T-helper 2 cell treated with Interferon-gamma antibody and Interleukin-4, amounts not matched to agents 100 ng/mL and 5 ng/mL, for 36 hours (primary cell): ENCODE measurements around the gene PLXND1. TPM values are rescaled to one million over a fixed set of nuclear protein-coding genes. Genes with fewer than 3 reads are reported as not detected.

Source experiments
- intact Hi-C: fragments of 100-400 bp; cut with micrococcal nuclease; formaldehyde crosslinking; loops from one replicate; pipeline ENCODE4 v1.15.1; 2023
- total RNA-seq: library from RNA; stranded (reverse); gene quantifications from 2 replicates; pipeline ENCODE4 v1.2.3, GENCODE V29; 2022

The PLXND1 gene
- total RNA-seq, 1 donor from 2014 or later: 1.6 TPM

DNA sequence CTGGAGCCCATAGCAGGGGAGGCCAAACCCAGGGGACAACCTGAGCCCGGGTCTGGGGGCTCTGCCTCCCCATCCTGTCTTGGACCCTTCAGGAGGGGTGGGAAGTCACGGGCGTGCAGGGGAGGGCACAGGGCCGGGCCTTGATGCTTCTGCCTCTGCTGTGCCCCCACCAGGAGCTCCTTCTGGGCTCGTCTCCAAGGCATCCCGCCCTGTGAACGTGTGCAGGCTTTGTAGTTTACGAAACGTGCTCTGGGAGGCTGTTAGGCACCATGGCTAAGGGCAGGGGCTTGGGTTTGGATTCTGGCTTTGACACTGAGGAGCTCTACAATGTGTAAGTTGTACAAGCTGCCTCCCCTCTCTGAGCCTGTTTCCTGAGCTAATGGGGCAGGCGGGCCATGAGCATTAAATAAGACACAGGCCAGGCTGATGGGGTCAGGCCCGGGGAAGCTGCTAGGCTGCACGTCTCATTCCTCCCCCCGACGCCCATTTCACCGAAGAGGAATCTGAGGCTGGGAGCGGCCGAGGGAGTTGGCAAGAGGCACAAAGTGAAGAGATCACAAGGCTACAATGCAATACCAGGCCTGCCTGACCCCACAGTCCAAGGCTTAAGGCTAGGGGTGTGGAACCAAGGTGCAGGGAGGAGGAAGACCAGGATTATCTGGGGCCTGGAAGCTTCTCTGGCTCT is 19.6 kb downstream of the PLXND1 start:
- intact Hi-C loops: no loop called here

- intact Hi-C loops: no loop called here
These were observed 20.4 kb downstream of the PLXND1 start for GRCh38 chr3:129585949-129586657.

- intact Hi-C loops: no loop called here
These were observed 21.8 kb downstream of the PLXND1 start for GRCh38 chr3:129584631-129585030.

DNA sequence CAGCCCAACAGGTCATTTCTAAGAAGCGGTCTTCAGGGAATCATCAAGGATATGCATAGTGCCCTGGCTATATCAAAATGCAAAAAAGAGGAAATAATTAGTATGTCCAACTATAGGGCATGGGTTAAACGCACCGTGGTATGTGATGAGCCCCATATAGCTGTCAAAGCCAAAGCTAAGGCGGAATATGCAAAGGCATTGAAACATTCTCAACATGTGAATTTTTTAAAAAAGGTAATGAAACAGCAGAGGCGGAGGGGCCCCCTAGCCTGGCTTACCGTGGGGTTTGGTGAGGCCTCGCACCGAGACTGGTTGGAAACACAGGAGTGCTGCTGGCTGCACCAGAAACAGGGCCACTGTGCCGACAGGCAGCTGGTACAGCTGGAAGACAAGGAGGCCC is 23.2 kb downstream of the PLXND1 start:
- intact Hi-C loops: no loop called here

DNA sequence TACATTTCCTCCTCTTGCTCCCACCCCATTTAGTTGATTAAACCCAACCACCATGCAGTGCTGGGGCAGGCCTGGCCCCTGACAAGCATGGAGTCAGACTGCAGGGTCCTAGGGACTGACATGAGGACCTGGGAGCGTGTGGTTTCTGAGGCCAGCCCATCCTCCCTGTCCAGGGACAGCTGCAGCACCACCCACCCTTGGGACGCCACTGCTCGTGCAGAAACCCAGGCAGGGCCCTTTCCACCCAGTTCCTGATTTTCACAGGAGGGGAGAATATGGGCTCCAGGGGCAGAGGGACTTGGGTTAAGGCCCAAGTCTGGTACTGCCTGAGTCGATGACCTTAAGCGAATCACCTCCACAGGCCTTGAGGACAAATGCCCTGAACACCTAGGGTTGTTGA is 23.7 kb downstream of the PLXND1 start:
- intact Hi-C loops: no loop called here

DNA sequence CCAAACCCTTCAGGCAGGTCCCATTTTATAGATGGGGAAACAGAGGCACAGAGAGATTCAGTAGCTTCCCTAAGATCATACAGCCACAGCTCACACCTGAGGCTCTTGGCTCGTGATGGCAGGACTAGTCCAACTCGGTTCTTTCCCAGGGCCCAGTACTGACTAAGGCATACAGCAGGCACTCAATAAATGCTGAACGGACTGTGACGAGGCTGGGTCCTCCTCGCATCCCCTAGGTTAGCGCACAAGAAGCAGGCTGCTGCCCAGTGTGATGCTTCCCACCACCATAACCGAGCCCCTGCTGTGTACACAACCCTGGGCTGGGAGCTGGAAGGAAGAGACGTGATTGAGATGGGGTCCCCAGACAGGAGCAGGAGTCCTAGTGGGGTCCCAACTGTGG is 24.9 kb downstream of the PLXND1 start:
- intact Hi-C loops: no loop called here

GRCh38 chr3:129579991-129580390 is 26.5 kb downstream of the PLXND1 start:
- intact Hi-C loops: no loop called here

DNA sequence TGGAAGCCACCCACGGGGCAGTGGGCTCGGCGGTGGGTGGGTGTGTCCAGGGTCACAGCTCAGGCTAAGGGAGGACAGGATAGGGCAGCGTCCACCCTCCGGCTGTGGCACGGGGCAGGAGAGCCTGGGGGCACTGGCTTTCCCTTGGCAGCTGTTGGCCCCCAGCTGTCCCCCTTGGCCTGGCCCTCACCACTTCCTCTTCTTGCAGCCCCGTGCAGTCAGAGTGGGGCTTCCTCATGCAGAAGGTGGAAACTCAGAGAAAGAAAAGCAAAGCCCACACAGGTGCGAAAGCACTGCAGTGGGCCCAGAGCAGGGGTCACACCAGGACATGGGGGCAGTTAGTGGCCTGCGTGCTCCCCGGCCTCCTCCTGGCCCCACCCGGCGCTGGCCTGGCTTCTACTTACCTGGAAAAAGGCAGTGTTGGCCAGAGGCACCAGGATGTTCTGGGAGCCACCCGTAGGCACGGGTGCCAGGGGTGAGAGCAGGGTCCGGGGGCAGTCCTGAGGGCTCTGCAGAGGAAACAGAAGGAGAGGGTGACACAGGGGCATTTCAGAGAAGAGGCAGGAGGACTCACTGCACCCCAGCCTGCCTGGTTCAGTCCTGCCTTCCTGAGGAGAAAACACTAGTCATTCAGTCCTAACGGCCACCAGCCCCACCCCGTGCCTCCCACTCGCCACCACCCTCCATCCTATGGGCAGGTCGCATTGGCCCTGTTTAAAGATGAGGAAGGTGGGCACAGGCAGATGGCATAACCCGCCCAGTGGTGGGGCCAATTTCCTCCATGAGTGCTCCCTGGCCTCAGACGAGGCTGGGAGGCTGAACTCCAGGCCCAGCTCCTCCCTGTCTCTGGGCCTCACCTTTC is 28.3 kb downstream of the PLXND1 start:
- intact Hi-C loops: no loop called here

DNA sequence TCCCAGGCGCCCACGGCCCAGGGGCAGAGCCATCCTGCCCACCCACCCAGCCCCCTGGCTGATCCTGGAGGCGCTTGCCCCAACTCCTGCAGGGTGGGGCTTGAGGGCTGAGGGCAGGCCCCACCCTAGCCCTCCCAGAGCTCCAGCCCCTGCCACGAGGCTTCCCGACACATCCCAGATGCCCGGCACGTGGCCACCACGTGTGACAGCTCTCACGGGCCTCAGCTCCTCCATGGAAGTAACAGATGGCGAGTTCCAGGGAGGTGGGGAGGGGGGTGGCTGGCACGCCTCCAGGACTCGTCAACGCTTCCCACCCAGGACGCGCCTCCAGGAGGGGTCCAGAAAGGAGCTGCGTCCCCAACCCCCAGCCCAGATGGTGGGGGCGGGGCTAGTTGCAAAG is 29.1 kb downstream of the PLXND1 start:
- intact Hi-C loops: no loop called here

GRCh38 chr3:129576514-129577352 is 29.7 kb downstream of the PLXND1 start:
- intact Hi-C loops: no loop called here

GRCh38 chr3:129575997-129576384 is 30.5 kb downstream of the PLXND1 start:
- intact Hi-C loops: no loop called here

- intact Hi-C loops: no loop called here
These were observed 31.1 kb downstream of the PLXND1 start for GRCh38 chr3:129575233-129575996.

DNA sequence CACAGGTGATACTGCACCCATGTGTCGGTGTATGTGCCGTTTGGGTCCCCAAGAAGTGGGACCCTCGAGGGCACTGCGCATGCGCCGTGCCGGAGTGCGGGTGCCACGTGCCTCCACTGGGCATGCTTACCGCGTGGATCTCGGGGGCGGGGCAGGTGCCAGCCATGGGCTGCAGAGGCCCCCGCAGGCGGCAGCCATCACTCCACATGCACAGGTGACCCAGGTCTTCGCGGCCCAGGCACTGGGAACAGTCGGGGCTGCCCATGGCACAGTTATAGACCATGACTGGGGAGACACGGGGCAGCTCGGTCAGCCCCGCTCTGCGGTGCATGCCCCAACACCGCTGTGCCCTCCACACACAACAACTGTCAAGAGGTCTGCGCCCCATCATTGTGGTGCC is 32.3 kb downstream of the PLXND1 start:
- intact Hi-C loops: no loop called here

- intact Hi-C loops: no loop called here
These were observed 33.0 kb downstream of the PLXND1 start for GRCh38 chr3:129573493-129573892.

DNA sequence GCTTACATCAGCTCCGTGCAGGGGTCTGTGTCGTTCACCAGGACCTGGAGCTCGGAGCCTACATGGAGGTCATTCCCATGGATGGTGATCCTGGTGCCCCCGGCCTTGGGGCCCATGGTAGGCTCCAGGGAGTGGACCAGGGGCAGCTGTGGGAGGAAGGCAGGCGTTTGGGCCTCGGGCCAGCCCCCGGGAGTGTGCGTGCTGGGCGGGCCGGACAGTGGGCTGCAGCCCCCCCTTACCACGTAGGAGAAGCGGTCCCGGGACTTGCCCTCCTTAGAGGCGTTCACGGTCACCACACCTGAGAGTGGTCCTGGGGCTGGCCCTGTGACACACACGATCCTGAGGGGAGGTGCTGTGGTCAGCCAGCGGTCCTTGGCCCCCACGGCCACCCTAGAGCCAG is 33.9 kb downstream of the PLXND1 start:
- intact Hi-C loops: no loop called here

GRCh38 chr3:129571605-129572547 is 34.6 kb downstream of the PLXND1 start:
- intact Hi-C loops: no loop called here

DNA sequence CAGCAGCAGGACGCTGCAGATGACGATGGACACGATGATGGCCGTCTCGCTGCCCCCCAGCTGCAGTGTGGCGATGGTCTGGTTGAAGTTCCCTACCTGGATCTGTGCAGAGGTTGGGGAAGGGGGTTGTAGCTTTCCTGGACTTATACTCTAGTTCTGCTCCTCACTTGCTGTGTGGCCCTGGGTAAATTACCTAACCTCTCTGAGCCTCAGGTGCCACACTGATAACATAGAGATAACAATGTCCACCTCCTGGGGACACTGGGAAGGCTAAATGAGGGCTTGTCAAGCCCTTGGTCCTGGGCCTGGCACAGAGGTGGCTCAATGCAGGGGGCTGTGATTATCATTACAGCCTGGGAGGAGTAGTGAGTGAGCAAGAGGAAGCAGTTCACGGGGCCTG is 36.6 kb downstream of the PLXND1 start:
- intact Hi-C loops: no loop called here

DNA sequence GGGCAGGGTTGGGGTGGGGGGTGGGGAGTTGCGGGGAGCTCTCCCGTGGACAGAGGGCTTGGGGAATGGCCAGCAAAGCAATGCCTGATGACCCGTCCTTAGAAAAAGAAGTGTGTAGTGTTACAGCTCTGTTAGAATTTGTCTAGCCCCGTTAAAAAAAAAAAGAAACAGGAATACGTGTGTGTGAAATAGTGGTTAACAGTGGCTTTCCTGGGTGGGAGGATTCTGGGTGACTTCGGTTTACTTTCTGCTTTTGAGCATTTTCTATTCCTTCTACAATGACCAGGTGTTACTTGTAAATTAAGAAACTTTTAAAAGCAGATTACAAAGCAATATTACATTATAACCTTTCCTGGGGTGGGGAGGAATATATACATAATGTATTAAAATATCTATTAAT is 38.5 kb downstream of the PLXND1 start:
- intact Hi-C loops: no loop called here

GRCh38 chr3:129567176-129567705 is 39.2 kb downstream of the PLXND1 start:
- intact Hi-C loops: no loop called here
